ENCODE measurements around the gene AKT1.

The AKT1 gene

GRCh38 chr14:104786091-104786586 is 9.4 kb downstream of the AKT1 start:
- DNase-seq (ENCODE audit: low read depth), result no peak

GRCh38 chr14:104785708-104786080 is 9.9 kb downstream of the AKT1 start:
- no peak for DNase-seq (ENCODE audit: low read depth)

- DNase-seq (ENCODE audit: low read depth), result no peak
Measured at GRCh38 chr14:104784846-104785707, 10.5 kb downstream of the AKT1 start.

- no peak for DNase-seq (ENCODE audit: low read depth)
Measured at GRCh38 chr14:104784218-104784568, 11.4 kb downstream of the AKT1 start.

GRCh38 chr14:104783484-104784217 is 11.9 kb downstream of the AKT1 start:
- DNase-seq (ENCODE audit: low read depth), result no peak

GRCh38 chr14:104782808-104783139 is 12.8 kb downstream of the AKT1 start:
- DNase-seq (ENCODE audit: low read depth), result no peak

GRCh38 chr14:104782086-104782807 is 13.3 kb downstream of the AKT1 start:
- DNase-seq (ENCODE audit: low read depth), result no peak

- no peak for DNase-seq (ENCODE audit: low read depth)
Measured at GRCh38 chr14:104781271-104782077, 14.1 kb downstream of the AKT1 start.

GRCh38 chr14:104780513-104781030 is 15.0 kb downstream of the AKT1 start:
- no peak for DNase-seq (ENCODE audit: low read depth)

GRCh38 chr14:104779776-104780512 is 15.6 kb downstream of the AKT1 start:
- no peak for DNase-seq (ENCODE audit: low read depth)

GRCh38 chr14:104778694-104779331 is 16.7 kb downstream of the AKT1 start:
- DNase-seq (ENCODE audit: low read depth), result no peak

- DNase-seq (ENCODE audit: low read depth), result no peak
Measured at GRCh38 chr14:104777808-104778249, 17.7 kb downstream of the AKT1 start.

- no peak for DNase-seq (ENCODE audit: low read depth)
Measured at GRCh38 chr14:104776961-104777807, 18.4 kb downstream of the AKT1 start.

- DNase-seq (ENCODE audit: low read depth), result no peak
Measured at GRCh38 chr14:104776481-104776880, 19.1 kb downstream of the AKT1 start.

- DNase-seq (ENCODE audit: low read depth), result no peak
Measured at GRCh38 chr14:104775073-104775489, 20.5 kb downstream of the AKT1 start.

- no peak for DNase-seq (ENCODE audit: low read depth)
Measured at GRCh38 chr14:104774453-104775072, 21.0 kb downstream of the AKT1 start.

GRCh38 chr14:104773505-104774452 is 21.8 kb downstream of the AKT1 start:
- no peak for DNase-seq (ENCODE audit: low read depth)
